Neural crest cell (in vitro differentiated cells): ENCODE data around the gene ZIC5. TPM values are rescaled to one million over a fixed set of nuclear protein-coding genes. Genes with fewer than 3 reads are reported as not detected.

ENCODE experiments used
- DNase-seq: peaks from one replicate; pipeline ENCODE4 v3.0.0; 2021; ENCODE audit warnings: low read depth, mixed read lengths, low spot score
- H3K27ac Mint-ChIP-seq: one replicate; pipeline ENCODE4 v1.8.0; 2021; ENCODE audit warnings: mild to moderate bottlenecking, mixed read lengths; ENCODE audit not compliant: unreplicated experiment
- H3K27me3 Mint-ChIP-seq: 2 replicates; pipeline ENCODE4 v1.8.0; 2021; ENCODE audit warnings: low read depth, mild to moderate bottlenecking, mixed read lengths
- H3K36me3 Mint-ChIP-seq: 2 replicates; pipeline ENCODE4 v1.8.0; 2021; ENCODE audit warnings: low read depth, mild to moderate bottlenecking, mixed read lengths
- H3K4me1 Mint-ChIP-seq: 2 replicates; pipeline ENCODE4 v1.8.0; 2021; ENCODE audit warnings: mixed read lengths
- H3K4me3 Mint-ChIP-seq: one replicate; pipeline ENCODE4 v1.8.0; 2021; ENCODE audit warnings: mild to moderate bottlenecking, mixed read lengths
- H3K9me3 Mint-ChIP-seq: 2 replicates; pipeline ENCODE4 v1.8.0; 2021; ENCODE audit warnings: mixed read lengths
- long read RNA-seq: library from polyadenylated mRNA; unstranded; transcript quantifications from one replicate; pipeline ENCODE4 v2.0.0, GENCODE V29; 2020
- total RNA-seq: library from RNA; stranded (reverse); gene quantifications from 2 replicates; pipeline ENCODE4 v1.2.1, GENCODE V29; 2021
- TF ChIP-seq, protein P1 (sequence below): fragments of 200-600 bp; sonication (generic); conservative IDR thresholded peaks from 2 replicates; pipeline ENCODE4 v1.5.0; 2021; ENCODE audit warnings: antibody characterized with exemption, mild to moderate bottlenecking

Gene ZIC5
- total RNA-seq = 6.3 and 6.7 TPM in 2 replicates
- long read RNA-seq, partial matches to known transcripts = 0 of 2 reads
- long read RNA-seq, other reads (novel, unspliced or antisense) = 2 of 2 reads

DNA sequence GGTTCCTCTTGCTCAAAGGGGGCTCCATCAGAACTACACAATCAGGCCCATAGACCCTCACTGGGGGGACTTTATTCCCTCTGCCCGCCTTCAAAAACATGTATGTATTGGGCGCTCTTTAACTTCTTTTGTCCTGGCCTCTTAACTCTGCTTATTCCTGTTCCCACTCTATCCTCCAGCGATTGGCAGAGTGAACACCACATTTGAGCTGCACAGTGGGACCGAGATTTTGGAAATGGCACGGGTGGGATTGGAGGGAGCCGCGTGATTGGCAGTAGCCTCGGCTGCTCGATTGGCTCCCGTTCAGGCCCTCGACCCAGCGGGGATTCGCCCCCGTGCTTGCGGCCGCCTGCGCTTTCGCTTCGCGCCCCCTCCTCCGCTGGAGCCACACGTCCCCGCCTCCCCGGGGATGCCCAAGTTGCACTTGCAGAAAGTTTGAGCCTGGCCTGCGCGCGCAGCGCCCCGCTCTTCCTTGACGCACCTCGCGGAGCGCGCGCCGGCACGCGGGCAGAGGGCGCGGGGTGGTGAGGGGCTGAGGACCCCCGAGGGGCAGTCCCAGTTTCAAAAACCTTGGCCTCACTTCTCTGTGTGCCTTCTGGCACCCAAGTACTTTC, at the start of gene ZIC5:
Gene ZIC5 (minus strand): TSS at position 192 of the 614 bp plus-strand sequence. CDS start 164 bp downstream, at position 28.
- TF ChIP-seq, protein P1, sequence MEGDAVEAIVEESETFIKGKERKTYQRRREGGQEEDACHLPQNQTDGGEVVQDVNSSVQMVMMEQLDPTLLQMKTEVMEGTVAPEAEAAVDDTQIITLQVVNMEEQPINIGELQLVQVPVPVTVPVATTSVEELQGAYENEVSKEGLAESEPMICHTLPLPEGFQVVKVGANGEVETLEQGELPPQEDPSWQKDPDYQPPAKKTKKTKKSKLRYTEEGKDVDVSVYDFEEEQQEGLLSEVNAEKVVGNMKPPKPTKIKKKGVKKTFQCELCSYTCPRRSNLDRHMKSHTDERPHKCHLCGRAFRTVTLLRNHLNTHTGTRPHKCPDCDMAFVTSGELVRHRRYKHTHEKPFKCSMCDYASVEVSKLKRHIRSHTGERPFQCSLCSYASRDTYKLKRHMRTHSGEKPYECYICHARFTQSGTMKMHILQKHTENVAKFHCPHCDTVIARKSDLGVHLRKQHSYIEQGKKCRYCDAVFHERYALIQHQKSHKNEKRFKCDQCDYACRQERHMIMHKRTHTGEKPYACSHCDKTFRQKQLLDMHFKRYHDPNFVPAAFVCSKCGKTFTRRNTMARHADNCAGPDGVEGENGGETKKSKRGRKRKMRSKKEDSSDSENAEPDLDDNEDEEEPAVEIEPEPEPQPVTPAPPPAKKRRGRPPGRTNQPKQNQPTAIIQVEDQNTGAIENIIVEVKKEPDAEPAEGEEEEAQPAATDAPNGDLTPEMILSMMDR = no peak
- Mint-ChIP-seq H3K27ac (no peak within 1 kb of the TSS), H3K36me3 (peaks cover 8% of the 10 kb centered on the region), H3K4me3 (peak within 1 kb of the TSS; percentile 89), H3K9me3 (peaks cover 3% of the 10 kb centered on the region), H3K4me1 (peaks cover 25% of the 10 kb centered on the region), H3K27me3 (peaks cover 83% of the 10 kb centered on the region)
- DNase-seq = peak; percentile 61

DNA sequence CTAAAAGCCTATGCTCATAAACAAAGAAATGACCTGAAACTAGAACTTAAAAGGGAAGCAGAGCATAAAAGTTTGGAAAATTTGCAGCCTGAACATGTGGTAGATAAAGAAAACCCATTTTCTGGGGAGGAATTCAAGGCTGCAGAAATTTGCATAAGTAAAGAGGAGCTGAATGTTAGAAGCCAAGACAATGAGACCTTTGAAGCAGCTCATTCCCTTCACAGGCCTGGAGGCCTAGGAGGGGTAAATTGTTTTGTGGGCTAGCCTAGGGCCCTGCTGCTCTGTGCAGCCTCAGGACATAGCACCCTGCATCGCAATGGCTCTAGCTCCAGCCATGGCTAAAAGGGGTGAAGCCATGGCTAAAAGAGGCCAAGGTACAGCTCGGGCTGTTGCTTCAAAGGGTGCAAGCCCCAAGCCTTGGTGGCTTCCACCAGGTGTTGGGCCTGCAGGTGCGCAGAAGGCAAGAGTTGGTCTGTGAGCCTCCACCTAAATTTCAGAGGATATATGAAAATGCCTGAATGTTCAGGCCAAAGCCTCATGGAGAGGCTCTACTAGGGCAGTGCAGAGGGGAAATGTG, 48.3 kb upstream of the ZIC5 start:
- DNase-seq = no peak
- H3K27ac Mint-ChIP-seq = no peak overlapping the region
- no peak overlapping the region for H3K4me3 Mint-ChIP-seq
- TF ChIP-seq, protein P1 = no peak
- H3K36me3 Mint-ChIP-seq = no peaks in the 10 kb centered on the region
- peaks cover 8% of the 10 kb centered on the region for H3K4me1 Mint-ChIP-seq
- H3K27me3 Mint-ChIP-seq = peaks cover 7% of the 10 kb centered on the region
- H3K9me3 Mint-ChIP-seq = no peaks in the 10 kb centered on the region

DNA sequence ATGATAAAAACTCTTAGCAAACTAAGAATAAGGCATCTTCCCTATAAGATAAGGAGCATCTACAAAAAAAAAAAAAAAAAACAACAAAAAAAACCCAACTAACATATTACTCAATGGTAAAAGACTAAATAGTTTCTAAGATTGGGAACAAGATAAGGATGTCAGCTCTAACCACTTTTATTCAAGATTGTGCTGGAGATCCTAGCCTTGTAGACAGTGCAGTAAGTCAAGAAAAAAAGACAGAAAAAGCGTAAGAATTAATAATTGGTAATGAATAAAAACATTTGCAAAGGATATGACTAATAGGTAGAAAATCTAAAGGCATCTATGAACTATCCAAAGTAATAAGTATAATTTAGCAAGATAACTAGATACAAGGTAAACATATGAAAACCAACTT, 43.1 kb upstream of the ZIC5 start:
- Mint-ChIP-seq H3K27me3 (peaks cover 10% of the 10 kb centered on the region), H3K4me1 (peaks cover 5% of the 10 kb centered on the region), H3K9me3 (no peaks in the 10 kb centered on the region), H3K4me3 (no peak overlapping the region), H3K27ac (no peak overlapping the region), H3K36me3 (no peaks in the 10 kb centered on the region)
- DNase-seq = no peak
- TF ChIP-seq, protein P1 = no peak

DNA sequence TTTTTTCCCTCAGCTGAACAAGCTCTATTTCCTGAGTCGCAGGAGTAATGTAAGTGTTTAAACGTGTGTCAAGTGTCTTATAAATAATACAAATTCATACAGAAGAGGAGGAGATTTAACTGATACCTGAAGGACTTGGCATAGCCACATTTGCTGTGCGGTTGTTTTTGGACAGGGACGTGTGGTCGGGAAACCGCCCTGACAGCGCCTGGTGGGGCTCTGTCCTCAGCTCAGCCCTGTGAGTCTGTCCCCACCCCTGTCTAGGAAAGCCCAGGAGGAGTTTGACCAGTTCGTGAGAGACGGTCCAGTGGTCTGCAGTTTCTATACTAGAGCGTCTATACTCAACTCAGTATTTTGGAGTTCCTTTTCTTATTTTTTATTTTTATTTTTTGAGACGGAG, 26.7 kb upstream of the ZIC5 start:
- TF ChIP-seq, protein P1 = no peak
- H3K27ac Mint-ChIP-seq = no peak overlapping the region
- H3K9me3 Mint-ChIP-seq = no peaks in the 10 kb centered on the region
- H3K4me3 Mint-ChIP-seq = no peak overlapping the region
- DNase-seq = no peak
- H3K4me1 Mint-ChIP-seq = peaks cover 11% of the 10 kb centered on the region
- no peaks in the 10 kb centered on the region for H3K36me3 Mint-ChIP-seq
- peaks cover 84% of the 10 kb centered on the region for H3K27me3 Mint-ChIP-seq

DNA sequence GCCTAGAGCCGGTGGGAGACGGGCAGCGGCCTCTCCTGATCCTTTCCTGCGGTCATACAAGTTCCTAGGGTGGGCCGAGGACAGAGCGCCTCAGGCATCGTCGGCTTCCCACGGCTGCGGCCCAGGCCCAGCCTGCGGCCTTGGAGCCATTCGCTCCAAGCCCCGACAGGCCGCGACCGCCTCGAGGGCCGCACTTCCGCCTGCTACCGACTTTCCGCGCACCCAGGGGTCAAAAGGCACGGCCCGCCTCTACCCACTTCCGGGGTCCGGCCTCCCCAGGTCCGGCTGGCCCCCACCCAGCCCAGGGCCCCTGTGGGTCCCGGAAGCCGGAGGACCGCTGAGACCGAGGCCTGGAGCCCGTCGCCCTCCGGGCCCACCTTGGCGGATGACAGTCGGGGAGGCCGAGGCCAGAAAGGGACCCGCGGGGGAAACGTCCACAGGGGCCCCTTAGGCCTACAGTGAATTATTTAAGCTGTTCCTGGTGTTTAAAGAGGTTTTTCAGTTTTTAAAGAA, 26.2 kb upstream of the ZIC5 start:
- H3K4me1 Mint-ChIP-seq = peaks cover 11% of the 10 kb centered on the region
- H3K4me3 Mint-ChIP-seq = no peak overlapping the region
- no peaks in the 10 kb centered on the region for H3K36me3 Mint-ChIP-seq
- no peak for DNase-seq
- no peaks in the 10 kb centered on the region for H3K9me3 Mint-ChIP-seq
- TF ChIP-seq, protein P1 = no peak
- no peak overlapping the region for H3K27ac Mint-ChIP-seq
- H3K27me3 Mint-ChIP-seq = peaks cover 85% of the 10 kb centered on the region
